ENCODE measurements around the gene CKLF.
"Not testable (repeated sequence)": the region's sequence is repeated elsewhere in the genome, so short reads cannot be mapped to it uniquely, and the experiment has no call there.

Gene CKLF

GRCh38 chr16:66509576-66509975 lies 42.8 kb upstream of the CKLF start:
- no peak for TF ChIP-seq CTCF (IDR thresholded peaks at IDR 0.05; ENCODE audit: low read depth, low read length, missing control alignments)
- H3K4me3 ChIP-seq (ENCODE audit: low read depth, low read length), result no peak overlapping the region
- DNase-seq (ENCODE audit: low read depth), result no peak

GRCh38 chr16:66510298-66510697 lies 42.1 kb upstream of the CKLF start:
- TF ChIP-seq CTCF (IDR thresholded peaks at IDR 0.05; ENCODE audit: low read depth, low read length, missing control alignments), result no peak
- DNase-seq (ENCODE audit: low read depth), result no peak
- no peak overlapping the region for H3K4me3 ChIP-seq (ENCODE audit: low read depth, low read length)

- no peak for TF ChIP-seq CTCF (IDR thresholded peaks at IDR 0.05; ENCODE audit: low read depth, low read length, missing control alignments)
- H3K4me3 ChIP-seq (ENCODE audit: low read depth, low read length), result no peak overlapping the region
- no peak for DNase-seq (ENCODE audit: low read depth)
Observed at GRCh38 chr16:66510711-66511601, 41.4 kb upstream of the CKLF start.

GRCh38 chr16:66511602-66512271 lies 40.6 kb upstream of the CKLF start:
- no peak for DNase-seq (ENCODE audit: low read depth)
- TF ChIP-seq CTCF (IDR thresholded peaks at IDR 0.05; ENCODE audit: low read depth, low read length, missing control alignments), result peak; percentile 27
- H3K4me3 ChIP-seq (ENCODE audit: low read depth, low read length), result no peak overlapping the region

- H3K4me3 ChIP-seq (ENCODE audit: low read depth, low read length), result no peak overlapping the region
- no peak for TF ChIP-seq CTCF (IDR thresholded peaks at IDR 0.05; ENCODE audit: low read depth, low read length, missing control alignments)
- DNase-seq (ENCODE audit: low read depth), result no peak
Observed at GRCh38 chr16:66512272-66513110, 39.9 kb upstream of the CKLF start.

GRCh38 chr16:66513111-66513723 lies 39.2 kb upstream of the CKLF start:
- DNase-seq (ENCODE audit: low read depth), result no peak
- no peak for TF ChIP-seq CTCF (IDR thresholded peaks at IDR 0.05; ENCODE audit: low read depth, low read length, missing control alignments)
- no peak overlapping the region for H3K4me3 ChIP-seq (ENCODE audit: low read depth, low read length)

GRCh38 chr16:66514391-66514790 lies 38.0 kb upstream of the CKLF start:
- H3K4me3 ChIP-seq (ENCODE audit: low read depth, low read length); DNase-seq (ENCODE audit: low read depth): not testable (repeated sequence)

GRCh38 chr16:66514980-66515595 lies 37.3 kb upstream of the CKLF start:
- not testable (repeated sequence) for H3K4me3 ChIP-seq (ENCODE audit: low read depth, low read length); DNase-seq (ENCODE audit: low read depth)
